SHP77 treated with DMSO at 0.1 percent for 48 hours (cell line): ENCODE measurements around the gene NFYC.

Experiments used
- DNase-seq: peaks from one replicate; lab custom pipeline; 2025; lab: John Stamatoyannopoulos, UW

NFYC gene

DNA sequence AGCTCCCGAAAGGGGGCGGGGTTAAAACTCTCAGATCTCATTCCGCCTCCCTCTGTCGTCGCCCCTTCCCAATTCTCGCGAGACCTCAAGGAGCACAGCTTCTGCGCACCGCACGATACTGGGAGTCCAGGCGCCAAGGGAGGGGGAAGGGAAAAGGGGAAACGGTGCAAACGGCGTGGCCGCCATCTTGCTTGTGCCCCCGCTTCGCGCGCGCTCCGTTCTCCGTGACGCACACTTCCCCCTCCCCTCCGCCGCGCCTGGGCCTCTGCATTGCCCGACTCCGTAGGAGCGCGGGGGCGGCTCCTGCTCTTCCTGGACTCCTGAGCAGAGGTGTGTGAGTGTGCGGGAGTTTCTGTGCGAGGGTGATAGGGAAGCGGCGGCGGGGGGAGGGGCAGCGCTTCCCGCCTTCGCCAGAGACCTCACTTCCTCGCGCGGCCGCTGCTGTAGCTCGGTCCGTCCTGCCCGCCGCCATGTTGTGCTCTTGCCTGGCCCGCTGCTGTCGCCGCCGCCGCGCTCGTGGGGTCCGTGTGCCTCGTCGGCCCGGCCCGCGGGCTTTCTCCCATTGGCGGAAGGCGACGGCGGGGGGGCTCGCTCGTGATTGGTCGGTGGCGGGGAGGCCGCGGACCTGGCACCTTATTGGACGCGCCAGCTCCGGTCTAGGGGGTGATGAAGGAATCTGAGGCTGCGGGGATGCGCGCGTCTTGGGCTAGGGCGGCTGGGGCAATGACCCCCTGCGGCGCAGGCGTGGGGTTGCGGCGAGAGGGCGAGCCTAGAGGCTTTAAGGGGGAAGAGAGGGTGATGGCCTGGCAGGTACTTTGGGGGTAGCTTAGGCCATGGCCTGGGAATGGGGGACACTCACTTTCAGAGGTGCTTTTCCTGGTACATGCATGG is at the start of gene NFYC:
Gene NFYC, plus strand, starts transcription at position 167 of the 891 bp plus-strand sequence. CDS start 47,140 bp downstream, outside the sequence.
- DNase-seq, result peak; percentile 92

DNA sequence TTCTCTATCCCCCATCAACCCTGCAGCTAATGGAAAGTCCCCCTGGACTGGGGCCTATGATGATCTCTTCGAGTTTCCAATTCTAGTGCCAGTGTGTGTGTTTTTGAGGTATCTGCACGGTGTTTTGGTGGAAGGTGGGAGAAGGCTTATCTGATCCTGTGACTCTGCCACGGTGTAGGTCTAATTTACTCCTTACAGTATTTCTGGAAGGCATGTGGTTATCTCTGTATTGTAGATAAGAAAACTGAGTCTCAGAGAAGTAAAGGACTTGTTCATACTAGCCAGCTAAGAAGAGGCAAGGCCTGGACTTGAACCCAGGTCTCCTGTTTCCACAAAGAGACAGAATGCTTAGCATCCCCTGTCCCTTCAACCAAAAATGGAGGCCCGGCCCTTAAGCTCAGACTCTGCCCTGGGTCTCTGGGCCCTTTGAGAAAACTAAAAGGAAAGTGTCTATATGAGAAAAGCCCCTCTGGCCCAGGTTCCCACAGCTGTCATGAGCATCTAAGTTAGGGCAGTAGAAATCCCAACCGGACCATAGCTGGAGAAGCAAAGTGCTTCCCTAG is 46.3 kb upstream of the NFYC start:
- no peak for DNase-seq

DNA sequence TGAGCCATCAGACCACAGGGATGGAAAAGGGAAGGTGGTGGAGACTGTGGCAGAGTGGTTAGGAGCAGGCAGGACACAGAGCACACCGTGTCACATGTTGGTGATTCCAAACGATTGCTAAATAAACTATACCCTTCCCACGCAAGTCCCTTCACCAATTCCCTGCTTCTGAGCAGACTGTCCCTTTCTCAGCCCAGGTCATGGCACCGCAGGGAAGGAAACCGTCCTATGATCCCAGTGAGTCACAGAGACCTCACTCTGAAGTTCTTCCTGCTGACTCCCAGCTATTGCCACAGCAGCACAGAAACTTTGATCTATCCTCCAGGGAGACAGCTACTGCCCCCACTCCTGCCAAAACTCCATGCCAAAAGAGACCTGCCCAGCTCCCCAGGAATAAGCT is 45.2 kb upstream of the NFYC start:
- no peak for DNase-seq

DNA sequence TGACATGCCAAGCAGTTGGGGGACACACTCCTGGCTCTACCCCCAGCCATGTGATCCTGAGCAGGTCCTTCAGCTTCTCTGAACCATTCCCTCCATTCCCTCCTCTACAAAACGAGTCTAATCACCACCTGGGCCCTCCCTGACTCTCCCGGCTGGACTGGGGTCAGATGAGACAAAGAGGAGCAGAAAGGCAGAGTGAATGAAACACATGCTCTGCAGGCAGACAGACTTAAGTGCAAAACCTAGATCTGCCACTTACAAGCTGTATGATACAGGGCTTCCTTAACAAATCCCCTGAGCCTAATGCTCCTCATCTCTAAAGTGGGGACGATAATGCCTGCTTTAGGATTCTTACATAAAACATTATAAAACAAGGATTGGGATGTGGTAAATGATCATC is 43.3 kb upstream of the NFYC start:
- no peak for DNase-seq

DNA sequence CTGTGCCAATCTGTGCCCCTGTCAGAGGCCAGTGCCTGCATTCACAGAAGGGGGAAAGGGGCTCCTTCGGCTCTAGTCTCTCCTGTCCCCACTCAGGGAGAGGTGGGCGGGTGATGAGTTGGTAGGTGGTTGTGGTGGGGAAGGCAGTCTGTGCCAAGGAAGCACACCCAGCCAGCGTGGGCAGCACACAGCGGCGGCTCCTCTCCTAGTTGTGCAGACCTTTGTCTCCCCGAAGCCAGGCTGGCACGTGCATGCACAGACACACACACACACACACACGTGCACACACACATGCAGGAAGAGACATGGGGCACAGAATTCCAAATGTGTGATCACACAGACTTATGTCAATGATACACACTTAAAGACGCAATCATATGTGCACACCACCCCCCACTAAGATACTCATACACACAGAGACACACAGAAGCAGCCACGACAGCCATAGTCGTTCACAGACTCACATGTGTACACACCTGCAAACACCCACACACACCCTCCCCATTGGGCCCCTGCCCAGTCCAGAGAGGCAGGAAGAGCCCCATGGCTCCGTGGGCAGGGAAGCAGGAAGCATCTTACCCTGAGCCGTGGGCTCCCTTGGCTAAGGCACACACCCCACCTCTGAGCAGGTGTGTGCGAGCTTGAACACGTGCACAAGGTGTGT is 42.4 kb upstream of the NFYC start:
- DNase-seq, result no peak

DNA sequence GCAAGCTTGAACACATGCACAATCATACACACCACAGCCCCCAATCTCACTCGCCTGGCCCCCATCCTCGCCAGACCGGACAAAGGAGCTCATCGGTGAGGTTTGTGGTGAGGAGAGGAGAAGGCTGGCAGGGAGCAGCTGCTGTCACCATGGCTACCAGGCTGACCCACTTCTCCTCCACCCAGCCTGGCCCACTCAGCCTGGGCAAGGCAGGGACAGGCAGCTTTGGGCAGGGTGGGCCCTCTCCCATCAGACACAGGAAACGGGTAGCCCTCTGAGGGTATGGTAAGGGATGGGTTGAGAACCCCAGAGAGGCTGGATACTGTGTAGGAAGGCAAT is 41.9 kb upstream of the NFYC start:
- DNase-seq, result no peak

DNA sequence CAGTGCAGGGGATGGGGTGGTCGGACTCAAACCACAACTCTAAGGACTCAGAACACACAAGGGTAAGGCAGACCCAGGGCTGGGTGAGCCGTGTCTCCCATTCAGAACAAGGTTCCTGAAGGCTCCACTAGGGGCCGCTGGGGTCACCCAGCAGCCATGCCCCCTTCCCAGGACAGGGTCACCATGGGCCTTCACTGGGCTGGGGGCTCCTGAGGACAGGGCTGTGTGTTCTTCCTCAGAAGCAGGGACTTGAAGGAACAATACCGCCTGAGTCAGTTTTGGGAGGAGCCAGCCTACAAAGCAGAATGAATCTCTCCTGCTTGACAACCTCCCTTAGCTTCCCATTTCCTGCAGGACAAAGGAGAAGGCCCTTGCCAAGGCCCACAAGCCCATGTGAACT is 41.4 kb upstream of the NFYC start:
- DNase-seq, result no peak

DNA sequence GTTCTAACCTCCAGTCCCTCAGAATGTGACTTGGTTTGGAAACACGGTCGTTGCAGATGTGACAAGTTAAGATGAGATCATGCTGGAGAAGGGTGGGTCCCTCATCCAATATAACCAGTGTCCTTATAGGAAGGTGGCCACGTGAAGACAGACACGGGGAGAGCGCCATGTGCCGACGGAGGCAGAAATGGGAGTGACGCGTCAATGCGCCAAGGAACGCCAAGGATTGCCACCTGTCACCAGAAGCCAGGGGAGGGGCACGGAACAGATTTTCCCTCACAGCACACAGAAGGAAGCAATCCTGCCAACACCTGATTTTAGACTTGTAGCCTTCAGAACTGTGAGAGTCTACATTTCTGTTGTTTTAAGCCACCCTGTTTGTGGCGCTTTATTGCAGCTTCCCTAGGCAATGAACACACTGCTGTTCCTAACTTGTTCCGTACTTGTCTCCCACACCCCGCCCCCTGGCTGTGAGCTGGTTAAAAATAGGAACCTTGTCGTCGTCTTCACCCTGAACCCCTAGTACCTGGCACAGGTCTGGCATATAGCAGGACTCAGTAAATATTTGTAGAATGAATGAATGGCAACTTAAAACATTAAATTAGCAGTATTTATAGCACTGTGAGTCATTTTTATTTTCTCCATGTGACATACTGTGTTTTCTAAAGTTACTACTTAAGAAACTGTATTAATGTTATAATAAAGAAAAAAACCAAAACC is 40.2 kb upstream of the NFYC start:
- no peak for DNase-seq

DNA sequence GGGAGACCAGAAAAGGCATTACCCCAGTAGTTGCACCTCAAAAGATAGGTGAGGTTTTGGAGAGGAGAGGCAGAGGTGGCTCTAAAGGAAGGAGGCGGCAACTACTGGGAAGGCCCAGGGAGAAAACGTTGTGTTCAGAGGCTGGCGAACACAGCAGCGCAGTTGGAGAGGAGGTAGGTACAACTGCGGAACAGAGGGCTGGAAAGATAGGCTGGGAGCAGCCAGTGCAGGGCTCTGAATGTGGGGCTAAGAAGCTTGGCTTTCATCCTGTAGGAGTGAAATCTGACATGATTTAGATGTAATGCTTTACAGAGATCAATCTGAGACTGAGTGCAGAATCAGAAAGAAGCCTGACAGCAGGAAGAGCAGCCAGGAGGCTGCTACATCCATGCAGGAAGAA is 39.0 kb upstream of the NFYC start:
- DNase-seq, result no peak

DNA sequence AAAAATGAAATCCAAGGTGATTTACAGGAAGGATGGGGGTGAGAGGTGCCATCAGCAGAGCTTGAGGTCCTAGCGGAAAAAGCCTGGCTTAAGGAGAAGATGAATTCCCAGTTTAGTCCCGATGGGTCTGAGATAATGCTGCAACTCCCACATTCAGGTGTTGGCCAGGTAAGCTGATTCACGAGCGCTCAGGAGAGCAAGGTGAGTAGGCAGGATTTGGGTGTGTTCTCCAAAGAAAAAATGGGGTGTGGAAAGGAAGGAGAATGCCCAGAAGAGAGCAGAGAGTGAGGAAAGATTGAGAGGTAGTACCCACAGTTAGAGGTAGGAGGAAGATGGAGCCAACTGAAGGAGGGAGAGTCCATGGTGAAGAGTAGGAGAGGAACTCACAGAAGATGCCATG is 38.5 kb upstream of the NFYC start:
- DNase-seq, result no peak

DNA sequence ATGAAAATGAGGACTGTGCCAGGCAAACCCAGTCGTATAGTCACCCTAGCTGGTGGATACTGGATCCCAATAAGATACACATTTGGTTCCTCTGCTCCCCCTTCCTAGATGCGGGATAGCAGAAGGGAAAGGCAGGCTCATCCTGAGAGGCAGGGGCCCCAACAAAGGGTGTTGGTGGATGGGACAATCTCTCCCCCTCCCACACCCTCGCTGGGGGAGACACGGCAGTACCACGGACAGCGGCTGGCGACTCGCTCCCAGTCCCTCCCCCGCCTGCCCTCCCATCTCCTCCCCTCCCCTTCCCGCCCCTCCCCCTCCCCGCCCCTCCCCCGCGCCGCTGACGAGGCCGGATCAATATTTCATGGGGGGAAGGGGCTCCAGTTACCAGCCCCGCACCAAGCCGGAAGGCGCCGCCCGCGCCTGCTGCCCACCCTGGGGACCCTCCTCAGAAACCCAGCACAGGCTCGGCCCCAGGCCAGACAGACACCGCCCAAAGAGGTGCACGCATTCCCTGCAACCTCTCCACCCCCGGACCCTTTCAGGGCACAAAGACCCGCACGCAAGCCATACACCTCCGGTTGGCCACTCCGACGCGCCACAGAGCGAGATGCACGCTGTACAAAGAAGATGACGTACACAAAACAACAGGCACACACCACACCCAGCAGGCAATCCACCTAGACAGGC is 37.5 kb upstream of the NFYC start:
- no peak for DNase-seq

DNA sequence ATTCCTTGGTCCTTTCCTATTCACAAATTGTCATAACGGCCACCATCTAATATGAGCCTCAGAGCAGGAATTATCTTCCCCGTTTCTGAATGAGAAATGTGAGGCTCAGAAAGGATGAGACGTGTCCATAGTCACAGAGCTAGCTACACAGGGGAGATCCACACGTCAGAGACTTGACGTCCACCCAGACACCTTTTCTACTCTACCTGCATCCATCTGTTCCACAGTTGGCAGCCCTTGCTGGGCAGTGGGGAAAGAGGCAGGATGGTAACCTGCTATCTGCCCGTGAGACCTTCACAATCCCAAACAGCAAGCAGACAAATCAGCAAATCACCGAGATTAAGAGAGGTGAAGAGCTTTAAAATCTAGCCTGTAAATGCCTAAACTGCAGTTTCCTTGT is 34.5 kb upstream of the NFYC start:
- DNase-seq, result no peak

DNA sequence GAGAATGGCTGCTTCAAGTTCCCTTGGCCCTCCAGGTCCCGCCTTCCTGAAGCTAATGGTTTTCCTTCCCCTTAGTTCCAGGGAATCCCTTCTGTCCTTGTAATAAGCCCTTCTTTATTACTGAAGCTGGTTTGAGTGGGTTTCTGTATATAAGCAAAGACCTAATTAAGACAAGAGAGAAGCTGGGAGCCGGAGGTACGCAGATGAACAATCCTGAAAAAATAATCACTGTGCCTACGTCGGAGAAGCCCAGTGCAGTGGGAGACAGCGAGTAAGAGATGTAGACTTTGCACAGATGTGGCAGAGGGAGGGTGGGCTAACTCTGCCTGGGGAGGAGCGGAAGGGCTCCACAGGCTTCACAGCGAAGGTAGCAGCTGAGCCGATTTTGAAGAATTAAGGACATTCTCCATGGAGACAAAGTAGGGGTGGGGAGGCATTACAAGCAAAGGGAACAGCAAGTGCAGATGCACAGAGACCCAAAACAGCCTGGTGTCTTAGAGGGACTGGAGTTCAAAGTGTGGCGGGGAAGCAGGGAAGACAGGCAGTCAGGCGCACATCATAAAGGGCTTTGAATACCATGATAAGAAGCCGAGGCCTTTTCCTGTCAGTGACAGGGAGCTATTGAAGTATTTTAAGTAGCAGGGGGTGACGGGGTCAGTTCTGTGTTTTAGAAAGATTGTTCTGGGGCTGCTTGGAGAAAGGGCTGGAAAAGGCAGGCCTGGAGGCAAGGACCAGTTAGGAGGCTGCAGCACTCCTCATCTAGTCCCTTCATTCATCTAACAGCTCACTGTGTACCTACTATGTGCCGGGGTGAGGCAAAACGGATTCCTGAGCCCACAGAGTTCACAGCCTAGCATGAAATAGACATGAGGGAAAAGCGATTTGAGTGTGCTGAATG is 32.5 kb upstream of the NFYC start:
- DNase-seq, result no peak

DNA sequence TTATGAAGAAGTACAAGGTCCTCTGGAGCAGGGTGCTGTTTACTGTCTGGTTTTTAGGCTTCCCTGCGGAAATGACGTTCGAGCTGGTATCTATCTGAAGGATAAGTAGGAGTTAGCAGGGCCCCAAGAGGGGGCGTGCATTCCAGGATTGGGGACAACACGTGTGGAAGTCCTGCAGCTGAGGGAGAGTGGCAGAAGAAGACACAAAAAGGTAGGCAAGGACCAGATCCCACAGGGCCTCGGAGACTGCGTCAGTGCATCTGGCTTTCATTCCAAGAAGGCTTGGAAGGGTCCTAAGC is 31.9 kb upstream of the NFYC start:
- DNase-seq, result no peak

DNA sequence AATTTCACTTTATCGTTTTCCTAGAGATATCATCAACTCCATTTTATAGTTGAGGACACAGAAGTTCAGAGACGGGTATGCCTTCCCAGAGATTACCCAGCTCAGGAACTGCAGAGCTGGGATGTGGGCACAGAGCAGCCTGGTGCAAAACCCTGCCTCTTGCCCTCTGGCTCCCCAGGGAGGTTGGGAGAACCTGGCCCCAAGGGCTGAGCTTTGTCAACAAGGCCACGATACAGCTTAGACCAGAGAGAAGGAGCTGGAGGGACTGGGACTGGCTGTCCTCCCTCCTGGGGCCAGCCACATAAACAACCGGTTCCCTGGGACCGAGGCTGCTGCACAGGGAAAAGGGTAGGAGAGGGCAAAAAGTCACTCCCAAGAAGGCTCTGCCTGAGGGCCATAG is 29.8 kb upstream of the NFYC start:
- DNase-seq, result no peak

DNA sequence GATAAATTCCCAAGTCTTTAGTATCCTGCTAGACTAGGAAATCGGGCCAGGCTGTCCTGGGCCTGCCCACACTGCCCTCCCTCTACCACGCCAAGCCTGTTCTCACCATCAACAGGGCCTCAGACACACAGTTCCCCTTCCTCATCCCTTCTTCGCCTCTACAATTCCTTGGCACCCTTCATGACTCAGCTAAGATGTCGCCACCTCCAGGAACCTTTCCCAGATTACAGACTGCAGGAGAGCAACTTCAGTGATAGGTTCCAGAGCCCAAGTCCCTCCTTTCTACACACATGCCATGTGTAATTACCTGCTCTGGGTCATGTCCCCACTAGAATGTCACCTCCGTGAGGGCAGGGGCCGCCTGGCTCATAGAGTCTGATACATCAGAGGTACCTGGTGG is 29.4 kb upstream of the NFYC start:
- no peak for DNase-seq

DNA sequence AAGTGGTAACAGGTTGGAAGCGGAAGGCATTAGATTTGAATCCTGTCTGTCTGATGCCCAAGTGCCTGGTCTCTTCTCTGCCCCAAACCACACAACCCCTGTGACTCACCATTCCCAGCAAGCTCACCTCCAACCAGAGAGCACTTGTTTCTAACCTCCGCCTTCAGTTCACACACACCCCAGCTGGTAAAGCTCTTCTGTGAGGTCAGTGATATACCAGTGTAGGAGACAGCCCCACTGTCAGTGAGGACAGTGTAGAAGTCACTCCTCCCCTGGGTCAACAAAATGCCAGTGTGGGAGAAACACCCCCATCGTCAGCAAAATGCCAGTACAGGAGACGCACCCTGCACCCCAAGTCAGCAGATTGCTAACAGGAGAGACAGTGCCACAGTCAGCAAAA is 28.6 kb upstream of the NFYC start:
- DNase-seq, result no peak

DNA sequence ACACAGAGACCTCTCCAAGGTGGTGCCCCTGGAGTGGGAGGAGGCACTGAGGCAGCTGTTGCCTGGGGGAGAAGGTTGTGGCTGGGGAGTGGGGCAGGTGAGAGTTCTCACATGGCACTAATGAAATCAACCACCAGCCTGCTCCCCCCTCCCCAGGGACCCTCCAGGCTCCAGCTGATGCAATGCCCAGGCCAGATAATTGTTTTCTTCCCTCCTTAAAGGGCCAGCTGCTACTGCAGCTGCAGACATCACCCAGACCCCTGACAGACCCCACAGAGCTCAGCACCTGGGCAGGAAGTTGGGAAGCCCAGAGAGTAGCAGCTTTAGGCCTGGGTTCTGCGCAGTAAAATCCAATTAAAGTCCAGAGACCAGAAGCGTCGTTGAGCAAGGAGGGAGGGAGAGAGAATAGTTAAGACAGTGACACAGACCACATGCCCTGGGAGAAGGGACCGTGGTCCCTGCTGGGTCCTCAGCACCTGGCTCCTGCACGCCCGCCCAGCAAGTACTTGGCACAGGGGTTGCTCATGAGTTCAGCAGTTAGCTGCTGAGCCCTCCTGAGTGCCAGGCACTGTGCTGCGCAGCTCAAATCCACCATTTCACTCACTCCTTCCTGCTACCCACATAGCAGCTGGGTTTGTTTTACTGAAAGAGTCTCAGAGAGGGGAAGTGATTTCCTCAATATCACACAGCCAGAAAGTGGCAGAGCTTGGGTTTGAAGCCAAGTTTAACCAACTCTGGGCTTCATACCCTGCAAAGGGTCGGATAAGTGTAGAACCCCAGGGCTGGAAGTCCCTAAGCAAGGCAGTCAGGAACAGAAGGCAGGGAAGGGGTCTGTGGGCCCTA is 28.0 kb upstream of the NFYC start:
- no peak for DNase-seq

DNA sequence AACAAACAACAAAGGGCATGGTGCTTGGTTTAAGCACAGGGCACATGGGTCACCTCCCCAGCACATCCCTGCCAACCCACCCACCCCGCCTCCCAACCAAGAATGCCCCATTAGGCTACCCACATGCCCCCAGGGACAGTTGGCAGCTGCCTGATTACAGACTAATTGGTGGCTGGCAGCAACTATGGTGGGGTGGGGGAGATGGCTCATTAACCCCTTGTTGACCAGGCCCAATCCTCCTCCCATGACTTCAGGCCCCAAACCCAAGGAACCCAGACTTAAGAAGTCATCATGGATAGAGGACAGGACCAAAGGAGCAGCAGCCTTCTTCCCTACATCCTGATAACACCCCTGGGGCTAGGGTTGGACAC is 27.4 kb upstream of the NFYC start:
- DNase-seq, result no peak

DNA sequence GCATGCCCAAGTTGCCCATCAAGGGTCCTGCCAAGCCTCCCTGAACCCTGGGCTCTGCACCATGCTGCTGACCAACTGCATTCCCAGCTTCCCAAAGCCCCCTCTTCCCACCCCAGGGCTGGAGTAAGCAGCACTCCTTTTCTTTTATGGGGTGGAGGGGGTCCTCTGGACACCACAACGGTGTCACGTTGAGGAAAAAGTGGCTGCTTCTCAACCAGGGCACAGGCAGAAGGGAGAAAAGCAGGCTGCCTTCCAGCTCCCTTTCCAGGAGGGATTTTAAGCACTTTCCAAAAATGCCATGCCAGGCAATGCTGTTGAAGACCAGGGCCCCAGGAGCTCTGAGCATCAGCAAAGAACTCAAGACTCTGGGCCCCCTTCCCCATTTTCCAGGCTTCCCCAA is 26.7 kb upstream of the NFYC start:
- no peak for DNase-seq
